Neural crest cell (in vitro differentiated cells): ENCODE measurements around the gene OPHN1. TPM values are rescaled to one million over a fixed set of nuclear protein-coding genes. Genes with fewer than 3 reads are reported as not detected.

Source experiments
- DNase-seq: peaks from one replicate; pipeline ENCODE4 v3.0.0; 2021; ENCODE audit warnings: low read depth, mixed read lengths, low spot score
- H3K27ac Mint-ChIP-seq: one replicate; pipeline ENCODE4 v1.8.0; 2021; ENCODE audit warnings: mild to moderate bottlenecking, mixed read lengths; ENCODE audit not compliant: unreplicated experiment
- H3K27me3 Mint-ChIP-seq: 2 replicates; pipeline ENCODE4 v1.8.0; 2021; ENCODE audit warnings: low read depth, mild to moderate bottlenecking, mixed read lengths
- H3K36me3 Mint-ChIP-seq: 2 replicates; pipeline ENCODE4 v1.8.0; 2021; ENCODE audit warnings: low read depth, mild to moderate bottlenecking, mixed read lengths
- H3K4me1 Mint-ChIP-seq: 2 replicates; pipeline ENCODE4 v1.8.0; 2021; ENCODE audit warnings: mixed read lengths
- H3K4me3 Mint-ChIP-seq: one replicate; pipeline ENCODE4 v1.8.0; 2021; ENCODE audit warnings: mild to moderate bottlenecking, mixed read lengths
- H3K9me3 Mint-ChIP-seq: 2 replicates; pipeline ENCODE4 v1.8.0; 2021; ENCODE audit warnings: mixed read lengths
- long read RNA-seq: library from polyadenylated mRNA; unstranded; transcript quantifications from one replicate; pipeline ENCODE4 v2.0.0, GENCODE V29; 2020
- total RNA-seq: library from RNA; stranded (reverse); gene quantifications from 2 replicates; pipeline ENCODE4 v1.2.1, GENCODE V29; 2021
- TF ChIP-seq, protein P1 (sequence below): fragments of 200-600 bp; sonication (generic); conservative IDR thresholded peaks from 2 replicates; pipeline ENCODE4 v1.5.0; 2021; ENCODE audit warnings: antibody characterized with exemption, mild to moderate bottlenecking

Gene OPHN1, protein sequence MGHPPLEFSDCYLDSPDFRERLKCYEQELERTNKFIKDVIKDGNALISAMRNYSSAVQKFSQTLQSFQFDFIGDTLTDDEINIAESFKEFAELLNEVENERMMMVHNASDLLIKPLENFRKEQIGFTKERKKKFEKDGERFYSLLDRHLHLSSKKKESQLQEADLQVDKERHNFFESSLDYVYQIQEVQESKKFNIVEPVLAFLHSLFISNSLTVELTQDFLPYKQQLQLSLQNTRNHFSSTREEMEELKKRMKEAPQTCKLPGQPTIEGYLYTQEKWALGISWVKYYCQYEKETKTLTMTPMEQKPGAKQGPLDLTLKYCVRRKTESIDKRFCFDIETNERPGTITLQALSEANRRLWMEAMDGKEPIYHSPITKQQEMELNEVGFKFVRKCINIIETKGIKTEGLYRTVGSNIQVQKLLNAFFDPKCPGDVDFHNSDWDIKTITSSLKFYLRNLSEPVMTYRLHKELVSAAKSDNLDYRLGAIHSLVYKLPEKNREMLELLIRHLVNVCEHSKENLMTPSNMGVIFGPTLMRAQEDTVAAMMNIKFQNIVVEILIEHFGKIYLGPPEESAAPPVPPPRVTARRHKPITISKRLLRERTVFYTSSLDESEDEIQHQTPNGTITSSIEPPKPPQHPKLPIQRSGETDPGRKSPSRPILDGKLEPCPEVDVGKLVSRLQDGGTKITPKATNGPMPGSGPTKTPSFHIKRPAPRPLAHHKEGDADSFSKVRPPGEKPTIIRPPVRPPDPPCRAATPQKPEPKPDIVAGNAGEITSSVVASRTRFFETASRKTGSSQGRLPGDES
- total RNA-seq = 8.3 and 9.4 TPM in 2 replicates
- long read RNA-seq, partial matches to known transcripts = 8 of 11 reads
- long read RNA-seq, other reads (novel, unspliced or antisense) = 3 of 11 reads

DNA sequence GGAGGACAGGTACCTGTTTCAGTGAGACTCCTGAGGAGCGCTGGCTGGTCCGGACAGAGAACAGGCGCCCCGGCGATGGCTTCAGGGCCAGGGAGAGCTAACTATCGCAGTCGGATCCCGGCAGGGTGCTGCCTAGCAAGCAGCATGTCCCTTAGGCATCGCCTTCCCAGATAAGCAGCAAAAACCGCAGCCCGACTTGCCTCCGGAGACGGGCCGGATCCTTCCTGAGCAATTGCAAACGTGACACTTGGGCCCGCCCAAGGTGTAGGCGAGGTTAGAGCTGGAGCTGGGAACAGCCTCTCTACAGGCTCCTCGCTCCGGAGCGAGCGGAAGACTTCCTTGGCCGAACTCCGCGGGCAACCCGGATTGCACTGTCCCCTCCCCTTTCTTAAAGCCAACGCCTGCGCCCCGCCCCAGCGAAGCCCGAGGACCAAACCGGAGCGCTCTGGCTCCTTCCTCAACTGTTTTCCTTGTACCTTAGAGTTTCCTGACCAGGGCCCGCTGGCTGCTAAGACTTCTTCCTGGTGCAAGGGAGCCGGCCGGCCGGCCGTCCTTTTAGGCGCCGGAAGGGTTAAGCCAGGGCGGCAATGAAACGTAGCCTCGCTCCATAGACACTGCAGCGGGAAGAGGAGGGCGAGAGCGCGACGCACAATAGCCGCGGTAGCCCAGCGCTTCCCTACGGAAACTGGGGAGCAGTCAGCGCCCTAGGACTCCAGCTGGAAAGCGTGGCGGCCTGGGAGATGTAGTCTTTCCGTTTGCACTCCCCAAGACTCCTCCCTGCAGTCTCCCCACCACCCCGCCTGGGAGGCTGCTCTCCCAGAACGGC, at the start of gene OPHN1:
Gene OPHN1 (minus strand): TSS at position 341 of the 826 bp plus-strand sequence. CDS start 475 bp downstream, outside the sequence.
- H3K27me3 Mint-ChIP-seq = no peaks in the 10 kb centered on the region
- H3K27ac Mint-ChIP-seq = peak within 1 kb of the TSS; percentile 67
- TF ChIP-seq, protein P1, sequence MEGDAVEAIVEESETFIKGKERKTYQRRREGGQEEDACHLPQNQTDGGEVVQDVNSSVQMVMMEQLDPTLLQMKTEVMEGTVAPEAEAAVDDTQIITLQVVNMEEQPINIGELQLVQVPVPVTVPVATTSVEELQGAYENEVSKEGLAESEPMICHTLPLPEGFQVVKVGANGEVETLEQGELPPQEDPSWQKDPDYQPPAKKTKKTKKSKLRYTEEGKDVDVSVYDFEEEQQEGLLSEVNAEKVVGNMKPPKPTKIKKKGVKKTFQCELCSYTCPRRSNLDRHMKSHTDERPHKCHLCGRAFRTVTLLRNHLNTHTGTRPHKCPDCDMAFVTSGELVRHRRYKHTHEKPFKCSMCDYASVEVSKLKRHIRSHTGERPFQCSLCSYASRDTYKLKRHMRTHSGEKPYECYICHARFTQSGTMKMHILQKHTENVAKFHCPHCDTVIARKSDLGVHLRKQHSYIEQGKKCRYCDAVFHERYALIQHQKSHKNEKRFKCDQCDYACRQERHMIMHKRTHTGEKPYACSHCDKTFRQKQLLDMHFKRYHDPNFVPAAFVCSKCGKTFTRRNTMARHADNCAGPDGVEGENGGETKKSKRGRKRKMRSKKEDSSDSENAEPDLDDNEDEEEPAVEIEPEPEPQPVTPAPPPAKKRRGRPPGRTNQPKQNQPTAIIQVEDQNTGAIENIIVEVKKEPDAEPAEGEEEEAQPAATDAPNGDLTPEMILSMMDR = no peak
- peak; percentile 39 for DNase-seq
- H3K4me3 Mint-ChIP-seq = peak within 1 kb of the TSS; percentile 97
- H3K9me3 Mint-ChIP-seq = peaks cover under 1% of the 10 kb centered on the region
- H3K36me3 Mint-ChIP-seq = peaks cover 5% of the 10 kb centered on the region
- peaks cover 16% of the 10 kb centered on the region for H3K4me1 Mint-ChIP-seq

DNA sequence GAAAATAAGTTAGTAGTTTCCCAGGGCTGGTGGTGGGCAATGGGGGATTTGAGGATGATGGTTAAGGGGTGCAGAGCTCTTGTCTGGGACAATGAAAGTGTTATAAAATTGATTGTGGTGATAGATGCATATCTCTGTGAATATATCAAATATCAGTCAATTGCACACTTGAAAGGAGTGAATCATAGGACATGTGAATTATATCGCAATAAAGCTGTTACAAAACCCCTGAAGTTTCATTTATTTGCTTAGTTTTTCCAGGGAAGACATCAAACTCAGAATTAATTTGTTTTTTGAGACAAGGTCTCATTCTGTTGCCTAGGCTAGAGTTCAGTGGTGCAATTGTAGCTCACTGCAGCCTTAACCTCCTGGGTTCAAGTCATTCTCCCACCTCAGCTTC, 47.7 kb upstream of the OPHN1 start:
- Mint-ChIP-seq H3K9me3 (peaks cover 3% of the 10 kb centered on the region), H3K27ac (no peak overlapping the region), H3K27me3 (peaks cover 4% of the 10 kb centered on the region), H3K4me3 (no peak overlapping the region), H3K36me3 (no peaks in the 10 kb centered on the region), H3K4me1 (no peaks in the 10 kb centered on the region)
- no peak for DNase-seq
- TF ChIP-seq, protein P1 = no peak

DNA sequence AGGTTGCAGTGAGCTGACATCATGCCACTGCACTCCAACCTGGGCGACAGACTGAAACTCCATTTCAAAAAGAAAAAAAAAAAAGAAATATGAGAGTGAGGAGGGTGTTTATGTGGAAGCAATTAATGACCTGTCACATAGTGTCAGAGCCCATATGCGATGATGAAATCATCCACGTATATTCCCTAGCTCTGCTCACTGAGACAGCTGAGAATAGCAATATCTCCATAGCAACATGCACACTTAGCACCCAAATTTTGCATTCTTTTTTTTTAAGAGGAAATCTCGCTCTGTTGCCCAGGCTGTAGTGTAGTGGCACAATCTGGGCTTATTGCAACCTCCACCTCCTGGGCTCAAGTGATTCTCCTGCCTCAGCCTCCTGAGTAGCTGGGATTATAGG, 31.5 kb upstream of the OPHN1 start:
- no peaks in the 10 kb centered on the region for H3K4me1 Mint-ChIP-seq
- H3K4me3 Mint-ChIP-seq = no peak overlapping the region
- H3K27me3 Mint-ChIP-seq = no peaks in the 10 kb centered on the region
- peaks cover 7% of the 10 kb centered on the region for H3K9me3 Mint-ChIP-seq
- no peak overlapping the region for H3K27ac Mint-ChIP-seq
- no peaks in the 10 kb centered on the region for H3K36me3 Mint-ChIP-seq
- no peak for DNase-seq
- TF ChIP-seq, protein P1 = no peak

DNA sequence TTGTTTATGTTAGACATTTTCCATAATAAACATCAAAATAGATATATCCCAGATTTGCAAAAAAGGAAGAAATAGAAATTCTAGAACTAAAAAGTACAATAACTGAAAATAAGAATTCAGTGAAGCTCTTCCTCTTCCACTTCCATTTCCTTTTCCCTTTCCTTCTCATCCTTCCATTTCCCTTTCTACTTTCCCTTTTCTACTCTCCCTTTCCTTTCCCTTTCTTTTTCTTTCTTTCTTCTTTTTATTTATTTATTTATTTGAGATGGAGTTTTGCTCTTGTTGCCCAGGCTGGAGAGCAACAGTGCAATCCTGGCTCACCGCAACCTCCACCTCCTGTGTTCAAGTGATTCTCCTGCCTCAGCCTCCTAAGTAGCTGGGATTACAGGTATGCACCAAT, 30.6 kb upstream of the OPHN1 start:
- Mint-ChIP-seq H3K27ac (no peak overlapping the region), H3K27me3 (no peaks in the 10 kb centered on the region), H3K4me1 (no peaks in the 10 kb centered on the region), H3K36me3 (no peaks in the 10 kb centered on the region), H3K9me3 (peaks cover 7% of the 10 kb centered on the region), H3K4me3 (no peak overlapping the region)
- DNase-seq = no peak
- TF ChIP-seq, protein P1 = no peak

DNA sequence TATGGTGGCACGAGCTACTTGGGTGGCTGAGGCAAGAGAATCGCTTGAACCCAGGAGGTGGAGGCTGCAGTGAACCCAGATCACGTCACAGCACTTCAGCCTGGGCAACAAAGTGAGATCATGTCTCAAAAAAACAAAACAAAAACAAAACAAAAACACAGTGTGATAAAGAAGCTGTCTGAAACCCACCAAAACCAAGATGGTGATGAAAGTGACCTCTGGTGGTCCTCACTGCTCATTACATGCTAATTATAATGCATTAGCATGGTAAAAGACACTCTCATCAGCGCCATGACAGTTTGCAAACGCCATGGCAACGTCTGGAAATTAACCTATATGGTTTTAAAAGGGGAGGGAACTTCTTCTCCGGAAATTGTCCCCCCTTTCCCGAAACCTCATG, 29.4 kb upstream of the OPHN1 start:
- Mint-ChIP-seq H3K36me3 (no peaks in the 10 kb centered on the region), H3K27me3 (no peaks in the 10 kb centered on the region), H3K4me1 (no peaks in the 10 kb centered on the region), H3K9me3 (peaks cover 7% of the 10 kb centered on the region), H3K4me3 (no peak overlapping the region), H3K27ac (peak overlapping the region; percentile 35)
- TF ChIP-seq, protein P1 = peak; percentile 63
- DNase-seq = peak; percentile 7
